ENCODE results near the gene CLDND2.

CLDND2 gene

DNA sequence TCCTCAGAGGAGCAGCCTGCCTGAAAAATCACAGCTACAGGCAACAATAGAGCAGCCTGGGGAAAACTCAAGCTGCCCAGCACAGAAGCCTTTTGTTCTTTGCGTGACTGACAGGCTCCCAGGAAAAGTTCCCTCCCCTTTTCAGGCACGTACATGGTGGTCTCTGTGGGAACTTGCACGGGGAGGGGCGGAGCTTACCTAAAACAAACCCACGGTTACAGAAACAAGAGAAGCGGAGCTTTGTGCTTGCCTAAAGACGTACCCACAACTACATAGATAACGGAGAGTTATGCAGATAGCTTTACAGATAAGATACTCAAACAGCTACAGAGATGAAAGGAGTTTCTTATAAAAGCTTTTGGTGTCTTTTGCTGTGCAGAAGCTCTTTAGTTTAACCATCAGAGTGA, 14.1 kb downstream of the CLDND2 start:
- no peak for DNase-seq (ENCODE audit: low read depth in 2 of 2)

DNA sequence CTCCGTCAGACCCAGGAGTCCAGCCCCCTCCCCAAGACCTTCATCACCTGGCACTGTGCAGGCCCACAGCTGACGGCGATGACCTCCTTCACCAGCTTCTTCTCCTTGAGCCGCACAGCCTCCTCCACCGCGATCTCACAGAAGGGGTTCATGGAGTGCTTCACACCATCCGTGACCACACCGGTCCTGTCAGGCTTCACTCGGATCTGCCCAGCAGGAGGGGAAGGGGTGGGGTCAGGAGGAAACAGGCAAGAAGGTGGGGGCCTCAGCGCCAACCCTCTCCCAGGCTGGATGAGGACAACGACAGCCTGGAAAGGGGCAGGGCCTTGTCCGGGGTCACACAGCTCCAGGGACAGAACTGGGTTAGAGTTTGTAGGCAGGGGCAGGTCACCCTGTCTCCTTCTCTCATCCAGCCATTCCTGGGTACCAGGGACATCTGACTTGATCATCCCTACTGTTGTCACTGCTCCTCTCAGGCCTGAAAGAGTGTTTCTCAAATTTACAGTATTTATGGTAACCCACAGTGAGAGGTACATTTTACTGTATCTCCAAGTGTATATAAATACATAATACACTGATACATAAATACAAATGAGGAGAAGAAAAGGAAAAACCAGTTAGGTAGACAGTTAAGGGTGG, 14.6 kb downstream of the CLDND2 start:
- DNase-seq (ENCODE audit: low read depth in 2 of 2): no peak

DNA sequence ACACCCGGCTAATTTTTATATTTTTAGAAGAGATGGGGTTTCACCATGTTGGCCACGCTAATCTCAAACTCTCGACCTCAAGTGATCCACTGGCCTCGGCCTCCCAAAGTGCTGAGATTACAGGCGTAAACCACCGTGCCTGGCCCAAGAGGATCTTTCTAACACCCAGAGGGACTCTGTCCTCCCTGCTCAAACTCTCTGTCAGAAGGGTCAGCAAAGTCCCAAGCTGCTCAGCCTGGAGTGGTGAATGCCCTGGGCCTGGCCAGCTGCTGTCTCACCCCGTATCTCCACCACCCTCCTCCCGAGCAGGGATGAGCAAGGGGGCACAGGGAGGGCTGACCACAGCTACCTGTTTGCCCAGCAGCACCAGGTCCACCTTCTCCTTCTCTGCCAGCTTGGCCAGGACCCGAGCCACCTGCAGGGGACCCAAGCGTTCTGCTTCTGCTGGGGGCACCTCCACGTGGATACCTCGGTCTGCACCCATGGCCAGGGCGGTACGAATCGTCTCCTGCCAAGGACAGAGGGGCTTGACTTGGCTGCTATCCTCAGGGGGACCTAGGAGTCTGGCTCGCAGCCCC, 15.9 kb downstream of the CLDND2 start:
- no peak for DNase-seq (ENCODE audit: low read depth in 2 of 2)

DNA sequence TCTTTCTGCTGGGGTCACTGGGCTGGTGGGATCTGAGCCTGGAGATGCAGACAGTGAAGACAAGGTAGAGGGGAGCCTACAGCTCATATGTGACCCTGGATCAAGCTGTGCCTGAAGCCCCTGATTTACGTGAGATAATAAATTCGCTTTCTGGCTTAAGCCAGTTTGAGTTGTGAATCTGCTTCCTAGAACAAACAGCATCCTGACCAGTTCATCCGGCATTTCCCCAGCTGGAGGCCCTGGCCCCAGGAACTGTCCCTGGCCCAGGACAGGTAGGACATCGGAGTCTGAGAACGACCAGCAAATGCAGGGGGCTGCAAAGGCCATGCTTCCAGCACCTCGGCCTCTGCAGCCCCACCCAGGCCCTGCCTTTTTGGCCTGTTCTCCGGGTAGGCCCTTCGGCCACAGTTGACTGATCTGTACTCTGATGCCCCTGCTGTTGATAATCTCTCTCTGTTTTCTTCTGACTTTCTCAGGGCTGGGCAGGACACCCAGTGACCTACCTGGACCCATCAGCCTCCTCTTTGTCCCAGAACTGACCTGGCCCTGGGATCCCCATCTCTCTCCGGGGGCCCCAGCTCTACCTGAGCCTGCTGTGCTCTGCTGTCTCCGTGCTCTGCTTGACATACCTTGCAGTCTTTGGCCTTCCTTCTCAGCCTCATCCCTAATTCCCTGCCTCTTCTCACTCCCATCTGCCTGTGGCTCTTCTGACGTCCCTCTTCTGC, 17.4 kb downstream of the CLDND2 start:
- no peak for DNase-seq (ENCODE audit: low read depth in 2 of 2)

DNA sequence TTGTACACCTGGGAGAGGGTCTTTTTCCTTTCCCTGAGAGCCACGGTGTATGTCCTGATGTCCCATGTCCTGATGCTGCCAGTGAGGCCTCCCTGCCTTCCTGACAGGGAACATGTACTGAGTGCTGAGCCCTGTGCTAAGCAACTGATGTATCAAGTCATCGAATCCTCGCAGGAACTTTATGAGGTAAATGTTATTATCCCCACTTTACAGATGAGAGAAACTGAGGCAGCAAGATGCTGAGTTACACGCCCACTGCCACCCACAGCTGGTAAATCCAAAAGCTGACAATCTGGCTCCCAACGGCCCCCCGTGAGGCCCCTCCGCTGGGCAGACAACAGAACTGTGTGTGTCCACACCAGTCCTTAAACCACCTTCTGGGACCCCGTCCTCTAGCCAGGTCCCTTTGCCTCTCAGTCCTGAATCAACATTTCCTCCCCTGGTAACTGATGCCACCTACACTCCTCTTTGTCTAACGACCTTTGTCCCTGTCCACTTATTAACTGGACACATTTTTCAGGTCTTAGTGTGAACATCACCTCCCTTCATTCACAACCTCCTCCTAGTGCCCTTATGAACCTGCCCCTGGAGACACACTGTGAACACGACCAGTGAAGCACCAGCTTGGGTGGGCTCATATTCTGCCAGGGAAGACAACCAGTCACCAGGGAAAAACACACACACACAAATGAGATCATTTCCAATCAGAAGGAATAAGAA, 21.4 kb downstream of the CLDND2 start:
- DNase-seq (ENCODE audit: low read depth in 2 of 2): no peak

DNA sequence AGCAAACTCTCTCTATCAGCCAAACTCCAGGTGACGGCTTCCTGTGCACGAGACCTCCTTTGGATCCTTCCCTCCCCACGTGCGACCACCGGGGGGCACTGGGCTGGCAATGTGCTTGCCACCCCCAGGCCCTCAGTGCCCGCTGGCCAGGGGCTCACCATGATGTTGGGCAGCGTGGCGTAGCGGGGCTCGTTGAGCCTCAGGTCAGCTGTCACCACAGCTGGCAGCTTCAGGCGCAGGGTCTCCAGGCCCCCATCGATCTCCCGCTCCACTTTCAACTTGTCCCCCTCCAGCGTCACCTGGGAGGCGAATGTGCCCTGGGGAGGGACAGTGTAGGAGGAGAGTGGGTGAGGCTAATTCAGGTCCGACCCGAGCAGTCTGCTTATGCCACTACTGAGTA, 22.1 kb downstream of the CLDND2 start:
- DNase-seq (ENCODE audit: low read depth in 2 of 2): no peak

DNA sequence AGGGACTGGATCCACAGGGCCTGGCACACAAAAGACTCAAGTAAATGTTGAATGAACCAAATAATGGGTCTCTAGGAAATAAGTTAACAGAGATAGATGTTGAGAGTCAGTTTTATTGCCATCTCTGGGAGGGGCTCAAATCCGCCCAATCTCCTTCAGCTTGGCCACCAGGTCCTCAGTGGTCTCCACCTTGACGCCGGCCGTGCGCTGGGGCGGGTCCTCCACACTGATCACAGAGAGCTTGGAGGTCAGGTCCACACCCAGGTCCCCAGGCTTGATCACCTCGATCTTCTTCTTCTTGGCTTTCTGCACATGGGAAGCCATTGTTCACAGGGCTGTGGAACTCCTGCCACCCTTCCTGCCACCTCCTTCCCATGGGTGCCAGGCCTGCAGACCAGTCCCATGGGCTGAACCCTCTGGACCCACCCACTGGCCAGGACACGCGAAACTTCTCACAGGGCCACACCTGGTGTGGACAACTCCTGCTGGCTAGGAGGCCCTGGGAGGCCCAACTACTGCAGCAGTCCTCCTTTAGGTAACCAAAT, 23.7 kb downstream of the CLDND2 start:
- no peak for DNase-seq (ENCODE audit: low read depth in 2 of 2)

DNA sequence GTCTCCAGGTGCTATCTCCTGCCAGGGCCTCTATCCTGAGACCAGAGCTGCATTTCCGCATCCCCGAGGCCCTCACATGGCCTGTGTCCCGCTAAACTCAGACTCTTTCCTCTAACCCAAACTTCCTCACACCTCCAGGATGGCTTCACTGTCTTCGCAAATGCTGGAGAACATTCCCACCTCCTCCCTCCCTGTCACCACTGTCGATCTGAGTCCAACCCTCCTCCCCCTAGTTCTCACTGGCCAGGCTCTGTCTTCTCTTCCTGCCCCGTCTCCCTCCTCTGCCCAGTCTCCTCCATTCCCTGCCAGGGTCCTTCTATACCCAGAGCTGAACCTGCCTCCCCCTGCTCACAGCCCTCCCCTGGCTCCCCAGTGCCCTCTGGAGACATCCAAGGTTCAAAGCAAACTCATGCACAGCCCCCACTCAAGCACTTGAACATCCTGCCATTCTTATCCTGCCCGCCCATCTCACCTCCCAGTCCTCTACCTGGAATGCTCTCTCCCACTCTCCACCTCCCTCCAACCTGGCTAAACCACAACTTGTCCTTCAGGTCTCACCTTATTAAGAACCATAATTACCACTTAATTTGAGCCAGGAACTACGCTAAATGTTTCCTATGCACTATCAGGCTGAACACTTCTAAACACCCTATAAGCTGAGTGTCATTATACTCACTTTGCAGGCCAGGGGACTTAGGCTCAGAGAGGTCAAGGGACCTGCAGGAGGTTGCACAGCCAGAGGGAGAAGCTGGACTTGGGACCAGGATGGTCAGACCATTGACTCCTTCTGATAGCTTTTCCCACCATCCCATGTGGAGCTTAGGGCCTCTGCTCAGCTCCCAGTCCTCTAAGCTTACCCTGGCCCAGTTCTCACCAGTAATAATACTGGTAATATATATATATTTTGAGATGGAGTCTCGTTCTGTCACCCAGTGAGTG, 25.9 kb downstream of the CLDND2 start:
- no peak for DNase-seq (ENCODE audit: low read depth in 2 of 2)

DNA sequence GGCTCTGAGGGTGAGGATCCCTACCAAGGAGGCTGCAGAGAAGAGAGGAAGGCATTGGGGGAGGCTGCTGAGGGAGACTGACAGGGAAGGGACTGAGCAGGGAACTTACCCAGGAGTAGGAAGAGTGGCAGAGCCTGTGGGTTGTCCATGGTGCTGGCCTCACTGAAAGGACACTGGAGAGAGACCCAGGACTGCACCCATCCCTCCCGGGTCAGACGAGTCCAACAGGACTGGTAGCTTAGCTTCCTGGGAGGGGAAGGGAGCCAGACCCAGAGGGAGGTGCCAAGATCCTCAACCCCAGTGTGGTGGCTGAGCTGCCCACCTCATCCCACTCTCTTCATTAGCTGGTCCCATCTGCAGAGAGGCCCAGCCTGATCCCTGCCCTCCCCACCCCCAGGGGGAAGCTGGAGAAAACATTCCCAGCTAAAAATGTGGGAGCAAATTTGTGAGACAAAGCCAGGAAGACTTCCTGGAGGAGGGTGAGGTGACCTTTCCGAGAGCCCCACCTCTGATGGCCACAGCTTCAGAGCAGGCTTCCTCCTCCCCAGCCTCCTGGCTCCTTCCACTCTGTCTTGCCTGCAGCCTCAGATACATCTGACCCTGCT, 26.7 kb downstream of the CLDND2 start, which contains the start of gene VSIG10L:
TSS of gene VSIG10L (minus strand) at position 164 of the 605 bp plus-strand sequence. CDS start at position 149, 15 bp downstream.
- DNase-seq (ENCODE audit: low read depth in 2 of 2): no peak

DNA sequence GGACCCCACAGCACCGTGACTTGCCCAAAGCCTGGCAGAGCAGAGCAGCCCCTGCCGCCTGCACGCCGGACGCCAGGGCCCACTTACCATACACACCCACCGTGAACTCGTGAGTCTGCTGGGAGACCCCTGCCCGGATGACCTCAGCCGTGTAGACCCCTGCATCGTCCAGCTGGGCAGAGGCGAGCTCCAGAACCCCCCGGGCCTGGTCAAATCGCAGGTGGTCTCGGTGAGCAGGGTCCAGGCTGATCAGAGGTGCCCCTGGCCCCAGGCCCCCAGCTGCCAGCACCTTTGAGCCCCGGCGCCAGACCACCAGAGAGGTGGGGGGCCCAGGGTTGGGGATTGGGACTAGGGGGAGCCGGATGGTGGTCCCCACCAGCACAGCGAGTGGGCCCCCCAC, 27.7 kb downstream of the CLDND2 start:
- DNase-seq (ENCODE audit: low read depth in 2 of 2): no peak

DNA sequence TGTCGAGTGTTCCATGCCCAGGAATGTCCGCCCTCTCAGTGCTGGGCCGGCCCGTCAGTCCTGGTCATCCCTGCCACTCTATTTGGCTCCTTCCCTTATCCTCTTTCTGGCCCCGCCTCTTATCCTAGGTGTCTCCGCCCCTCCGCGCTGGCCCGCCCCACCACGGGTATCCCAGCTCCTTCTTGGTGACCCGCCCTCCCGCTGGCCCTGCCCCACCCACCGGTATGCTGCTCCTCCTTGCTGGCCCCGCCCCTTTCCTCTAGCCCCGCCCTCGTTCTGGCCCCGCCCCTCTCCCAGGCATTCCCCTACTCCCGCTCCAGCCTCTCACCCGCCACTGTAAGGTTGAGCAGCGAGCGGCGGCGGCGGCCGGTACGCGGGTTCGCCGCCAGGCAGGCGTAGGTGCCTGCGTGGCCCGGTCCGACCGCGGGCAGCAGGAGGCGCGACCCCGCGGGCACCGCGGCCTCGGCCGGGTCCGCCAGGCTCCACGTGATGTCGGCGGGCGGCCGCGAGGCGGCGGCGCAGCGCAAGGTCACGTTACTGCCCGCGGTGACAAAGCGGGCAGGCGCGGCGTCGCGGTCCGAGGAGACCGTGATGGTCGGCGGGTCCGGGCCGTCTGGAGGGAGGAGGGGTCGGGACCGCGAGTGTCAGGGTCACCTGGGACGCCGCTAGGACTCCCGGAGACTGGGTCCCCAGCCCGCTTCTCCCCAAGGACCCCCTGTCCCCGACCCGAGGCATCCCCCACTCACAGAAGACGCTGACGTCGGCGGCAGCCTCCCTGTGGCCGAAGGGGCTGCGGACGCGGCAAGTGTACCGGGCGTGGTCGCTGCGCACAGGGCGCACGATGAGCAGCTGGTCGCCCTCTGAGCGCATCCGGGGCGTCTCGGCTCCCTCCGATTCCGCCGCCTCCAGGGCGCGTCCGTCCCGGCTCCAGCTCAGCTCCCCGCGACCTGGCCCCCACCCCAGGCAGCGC, 28.8 kb downstream of the CLDND2 start:
- peak; percentile 96 to 99 for DNase-seq (ENCODE audit: low read depth in 2 of 2)

DNA sequence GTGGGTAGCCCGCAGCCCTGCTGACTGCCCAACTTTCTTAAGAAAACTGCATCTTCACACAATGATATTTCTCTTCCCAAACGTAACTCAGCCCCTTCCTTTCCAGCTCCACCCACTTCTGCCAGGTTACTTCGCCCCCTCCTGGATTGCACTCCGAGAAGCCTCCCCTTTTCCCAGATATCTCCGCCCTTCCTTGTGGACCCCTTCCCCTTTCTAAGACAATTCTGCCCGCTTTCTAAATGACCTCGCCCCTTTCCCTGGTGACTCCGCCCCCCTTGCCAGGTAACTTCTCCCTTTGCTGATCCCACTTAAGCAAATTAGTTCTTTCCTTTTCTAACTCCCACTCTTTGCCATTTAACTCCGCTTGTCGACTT, 29.5 kb downstream of the CLDND2 start:
- DNase-seq (ENCODE audit: low read depth in 2 of 2): no peak

DNA sequence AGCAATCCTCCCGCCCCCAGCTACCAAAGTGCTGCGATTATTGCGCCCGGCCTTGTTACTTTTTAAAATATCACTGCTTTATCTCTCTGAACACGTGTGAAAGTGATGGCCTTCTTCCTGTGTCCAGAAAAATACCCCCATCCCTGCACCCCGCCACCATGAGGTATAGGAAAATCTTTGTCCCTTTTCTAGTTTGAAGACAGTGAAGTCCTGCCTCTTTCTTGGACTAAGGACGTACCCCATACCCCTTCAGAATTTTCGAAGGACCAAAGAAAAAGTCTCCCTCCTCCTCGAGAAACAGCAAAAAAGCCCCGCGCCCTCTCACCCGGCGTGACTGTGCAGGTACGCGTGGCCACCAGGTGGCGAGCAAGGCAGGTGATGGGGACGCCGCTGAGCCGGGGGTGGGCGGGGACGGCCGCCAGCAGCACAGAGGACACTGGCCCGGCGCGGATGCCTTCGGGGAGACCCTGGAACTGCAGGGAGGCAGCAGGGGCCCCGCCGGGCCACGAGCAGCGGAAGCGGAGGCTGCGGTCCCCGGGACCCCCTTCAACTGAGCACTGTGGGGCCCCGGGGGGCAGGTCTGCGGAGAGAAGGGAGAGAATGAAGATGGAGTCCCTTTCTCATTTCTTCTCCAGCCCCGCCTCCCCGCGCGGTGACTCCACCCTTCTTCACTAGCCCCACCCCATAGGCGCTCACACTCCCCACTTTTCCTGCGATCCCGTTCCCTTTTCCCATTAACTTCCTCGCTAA, 30.1 kb downstream of the CLDND2 start:
- DNase-seq (ENCODE audit: low read depth in 2 of 2): peak; percentile 81 to 89

DNA sequence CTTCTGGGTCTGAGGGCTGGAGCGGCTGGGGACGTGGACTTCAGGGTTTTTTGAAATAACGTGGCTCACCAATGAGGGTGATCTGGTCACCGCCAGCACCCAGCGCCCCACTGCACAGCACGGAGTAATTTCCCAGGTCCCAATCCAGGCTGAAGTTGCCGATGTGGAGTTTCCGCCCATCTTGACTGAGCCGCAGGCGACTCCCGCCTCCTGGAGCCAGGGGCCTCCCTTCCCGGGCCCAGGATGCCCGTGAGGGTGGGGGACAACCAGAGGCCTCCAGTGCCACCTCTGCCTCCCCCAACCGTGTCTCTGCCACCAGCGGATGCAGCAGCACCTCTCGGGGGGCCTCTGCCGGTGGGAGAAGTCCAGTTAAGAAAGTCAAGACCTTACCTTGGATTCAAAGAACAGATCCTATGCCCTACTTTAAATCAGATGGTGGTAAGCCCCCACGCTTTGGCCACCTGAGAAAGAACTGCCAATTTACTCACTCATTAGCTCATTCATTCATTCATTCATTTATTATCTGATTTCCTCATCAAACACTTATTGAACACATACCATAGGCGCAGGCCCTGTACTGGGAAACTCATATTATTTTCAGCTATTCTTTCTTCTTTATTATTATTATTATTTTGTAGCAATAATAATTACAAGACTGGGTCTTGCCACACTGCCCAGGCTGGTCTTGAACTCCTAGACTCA, 30.8 kb downstream of the CLDND2 start:
- no peak for DNase-seq (ENCODE audit: low read depth in 2 of 2)

DNA sequence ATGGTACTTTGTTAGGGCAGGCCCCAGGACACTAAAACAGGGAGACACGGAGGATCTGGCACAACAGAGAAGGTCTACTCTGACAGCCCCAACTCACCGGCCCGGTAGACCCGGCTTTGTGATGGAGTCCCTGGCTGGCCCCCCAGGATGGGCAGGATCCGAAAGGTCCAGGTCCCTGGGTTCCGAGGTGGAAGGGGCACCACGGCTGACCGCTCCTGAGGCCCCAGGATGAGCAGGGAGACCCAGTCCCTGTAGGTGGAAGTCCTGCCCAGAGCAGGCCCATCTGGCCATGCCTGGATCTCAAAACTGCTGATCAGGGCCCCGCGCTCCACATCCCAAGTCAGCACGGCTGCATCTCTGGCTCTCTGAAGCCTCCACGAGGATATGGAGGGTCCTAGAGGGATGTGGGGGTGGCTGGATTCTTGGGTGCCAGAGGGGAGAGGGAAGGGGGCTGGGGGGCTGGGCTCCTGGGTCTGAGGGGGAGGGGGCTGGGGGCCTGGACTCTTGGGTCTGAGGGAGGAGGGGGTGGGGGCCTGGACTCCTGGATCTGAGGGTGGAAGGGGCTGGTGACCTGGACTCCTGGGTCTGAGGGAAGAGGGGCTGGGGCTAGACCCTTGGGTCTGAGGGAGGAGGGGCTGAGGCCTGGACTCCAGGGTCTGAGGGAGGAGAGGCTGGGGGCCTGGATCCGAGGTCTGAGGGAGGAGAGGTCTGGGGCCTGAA, 31.5 kb downstream of the CLDND2 start:
- DNase-seq (ENCODE audit: low read depth in 2 of 2): no peak

DNA sequence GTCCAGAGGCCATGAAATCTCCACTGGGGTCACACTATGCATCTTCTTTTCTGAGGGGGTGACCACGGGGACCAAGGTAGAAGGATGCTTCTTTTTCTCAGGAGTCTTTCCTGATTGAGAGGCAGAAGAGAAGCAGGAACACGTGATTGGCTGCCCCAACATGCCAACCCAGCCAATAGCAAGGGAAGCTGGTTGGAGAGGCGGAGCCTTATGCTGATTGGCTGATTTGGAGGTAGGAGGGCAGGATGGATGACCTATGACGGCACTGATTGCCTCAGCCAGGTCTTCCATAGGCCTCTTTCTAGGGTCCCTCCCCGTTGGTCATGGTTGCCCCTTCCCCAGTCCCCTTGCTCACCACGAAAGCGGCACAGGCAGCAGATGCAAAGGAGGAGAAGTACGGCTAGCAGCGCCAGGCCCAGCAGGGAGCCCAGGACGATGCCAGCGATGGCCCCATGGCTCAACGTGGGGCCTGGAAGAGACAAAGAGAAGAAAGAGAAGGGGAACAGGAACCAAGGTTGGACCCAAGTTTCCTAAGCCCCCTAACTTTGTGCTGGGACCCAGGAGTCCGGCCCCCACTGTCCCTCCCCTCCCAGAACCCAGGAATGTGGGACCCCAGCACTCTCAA, 34.9 kb downstream of the CLDND2 start:
- no peak for DNase-seq (ENCODE audit: low read depth in 2 of 2)

DNA sequence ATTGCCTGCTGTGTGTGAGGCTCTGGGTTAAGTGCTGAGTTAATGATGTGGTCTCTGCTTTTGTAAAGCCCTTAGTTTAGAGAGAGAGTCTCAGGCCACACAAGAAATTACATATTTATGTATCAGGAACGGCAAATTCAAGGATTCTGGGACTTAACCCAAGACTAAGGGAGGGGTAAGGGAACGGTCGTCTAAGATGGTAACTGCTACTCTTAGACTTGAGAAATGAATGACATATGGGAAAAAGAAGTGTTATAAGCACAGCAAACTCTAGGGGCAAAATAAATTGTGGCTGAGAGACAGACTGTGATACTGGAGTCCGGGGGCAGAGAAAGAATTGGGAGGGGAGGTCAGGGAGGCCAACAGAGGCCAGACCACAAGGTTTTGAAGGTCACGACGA, 37.1 kb downstream of the CLDND2 start:
- DNase-seq (ENCODE audit: low read depth in 2 of 2): no peak
